NOMO-1 (cell line): ENCODE results near the gene C9orf152.
"Not testable (repeated sequence)": the region's sequence is repeated elsewhere in the genome, so short reads cannot be mapped to it uniquely, and the experiment has no call there.

Source experiments
- DNase-seq, 2 experiments: peaks; one replicate each; lab custom pipeline; 2025; ENCODE audit not compliant: unreplicated experiment in 2 of 2; lab: John Stamatoyannopoulos, UW

The C9orf152 gene, protein sequence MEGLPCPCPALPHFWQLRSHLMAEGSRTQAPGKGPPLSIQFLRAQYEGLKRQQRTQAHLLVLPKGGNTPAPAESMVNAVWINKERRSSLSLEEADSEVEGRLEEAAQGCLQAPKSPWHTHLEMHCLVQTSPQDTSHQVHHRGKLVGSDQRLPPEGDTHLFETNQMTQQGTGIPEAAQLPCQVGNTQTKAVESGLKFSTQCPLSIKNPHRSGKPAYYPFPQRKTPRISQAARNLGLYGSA

DNA sequence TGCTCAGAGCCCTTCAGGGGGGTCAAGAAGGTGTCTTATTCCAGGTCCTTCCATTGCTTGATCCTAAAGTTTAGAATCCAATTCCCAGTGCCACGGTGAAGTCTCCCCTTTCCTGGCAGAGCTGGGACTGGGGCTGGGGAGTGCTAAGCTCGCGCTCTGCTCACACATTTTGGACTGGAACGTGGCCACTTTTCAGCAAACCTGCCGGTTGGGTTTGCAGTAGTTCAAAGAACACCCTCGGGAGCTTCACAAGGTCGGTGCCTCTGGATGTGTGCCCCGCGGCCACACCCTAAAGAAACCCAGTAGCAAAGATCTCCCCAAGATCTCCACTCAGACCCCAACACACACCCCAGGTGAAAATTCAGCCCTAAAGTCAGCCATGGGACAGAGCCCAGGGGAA lies at the start of gene C9orf152:
Gene C9orf152 (minus strand): TSS at position 129 of the 400 bp plus-strand sequence. CDS start 580 bp downstream, outside the sequence.
- DNase-seq, result no peak

DNA sequence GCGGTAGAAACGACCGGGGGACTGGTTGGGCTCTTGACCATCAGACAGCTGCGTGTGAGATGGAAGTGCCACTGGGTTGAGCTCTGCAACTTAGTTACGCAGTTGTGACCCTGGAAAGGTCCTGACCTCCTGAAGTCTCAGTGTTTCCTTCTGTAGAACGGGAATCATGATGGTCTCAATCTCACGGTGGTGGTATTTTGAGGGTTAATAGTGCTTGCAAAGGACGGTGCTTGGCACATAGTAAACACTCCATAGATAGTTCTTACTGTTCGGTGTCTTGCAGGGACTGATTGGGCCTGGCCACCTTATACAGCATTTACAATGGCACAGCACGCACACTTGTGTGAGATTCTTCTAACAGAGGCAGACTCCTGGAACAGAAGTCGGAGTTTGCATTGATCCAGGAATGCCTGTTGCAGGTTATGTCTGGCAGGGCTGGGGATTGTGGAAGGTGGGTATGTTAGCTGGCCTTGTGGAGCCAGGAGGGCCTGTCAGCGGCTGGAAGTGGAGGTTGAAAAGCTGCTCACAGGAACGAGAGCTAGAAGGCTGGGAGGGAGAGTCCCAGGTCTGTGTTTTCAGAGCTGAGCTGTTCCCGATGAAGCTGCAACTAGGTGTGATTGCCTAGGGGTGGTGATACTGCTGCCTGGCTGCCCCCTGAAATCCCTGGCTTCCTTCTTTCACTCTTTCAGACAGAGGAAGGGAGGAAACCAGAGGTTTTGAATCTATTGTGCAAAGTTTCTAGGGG lies 49.3 kb upstream of the C9orf152 start:
- DNase-seq, result peak; percentile 27 to 51

DNA sequence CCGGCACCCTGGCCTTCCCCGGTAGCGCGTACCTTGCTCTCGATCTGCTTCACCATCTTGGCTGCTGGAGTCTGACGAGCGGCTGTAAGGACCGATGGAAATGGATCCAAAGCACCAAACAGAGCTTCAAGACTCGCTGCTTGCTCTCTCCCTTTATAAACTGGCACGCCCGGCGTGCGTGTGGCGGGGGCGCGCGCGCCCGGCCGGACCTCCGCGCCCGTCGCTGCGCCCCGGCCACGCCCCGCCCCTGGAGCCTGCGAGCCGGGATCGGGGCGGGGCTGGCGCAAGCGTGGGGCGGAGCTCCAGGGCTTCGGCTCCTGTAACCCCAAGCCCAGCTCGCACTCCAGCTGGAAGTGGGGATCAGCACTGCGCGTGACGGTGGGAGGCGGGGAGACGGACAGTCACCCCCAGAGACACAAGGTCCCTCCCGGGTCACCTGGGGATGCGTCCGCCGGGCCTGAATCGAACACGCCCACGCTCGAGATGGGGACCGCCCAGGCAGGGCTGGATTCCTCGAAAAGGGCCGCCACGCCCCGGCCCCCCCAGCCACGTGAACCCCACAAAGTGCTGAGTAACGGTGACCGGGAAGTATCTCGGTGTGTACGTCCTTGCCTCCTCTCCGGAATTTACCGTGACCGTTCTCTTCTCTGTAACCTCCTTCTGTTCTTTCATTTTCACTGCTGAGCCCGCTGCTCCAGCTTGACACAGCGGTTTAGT lies 48.6 kb upstream of the C9orf152 start, which contains the start of gene TXN:
Gene TXN (minus strand): TSS at position 128 of the 717 bp plus-strand sequence. CDS start 72 bp downstream, at position 56.
- peak; percentile 93 to 95 for DNase-seq

GRCh38 chr9:110255463-110256379 lies 47.8 kb upstream of the C9orf152 start:
- DNase-seq, result peak; percentile 13 to 26

GRCh38 chr9:110255034-110255462 lies 47.1 kb upstream of the C9orf152 start:
- DNase-seq, result no peak

DNA sequence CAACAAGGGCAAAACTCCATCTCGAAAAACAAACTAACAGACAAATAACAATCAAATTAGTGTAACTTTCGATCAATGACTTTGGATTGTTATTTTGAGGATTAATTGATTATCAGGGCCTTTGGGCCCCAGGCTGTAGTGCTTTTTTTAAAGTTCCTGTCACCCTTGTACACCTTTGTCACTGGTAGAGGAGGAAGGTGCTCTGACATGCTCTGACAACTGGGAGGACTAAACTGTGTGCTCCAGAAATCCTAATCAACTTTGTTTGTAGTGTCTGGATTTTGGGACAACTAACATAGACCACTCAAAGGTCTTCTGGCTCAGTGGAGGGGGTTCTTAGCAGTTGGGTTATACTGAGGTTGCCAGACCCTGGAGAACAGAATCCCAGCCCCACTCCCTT lies 46.5 kb upstream of the C9orf152 start:
- no peak for DNase-seq

DNA sequence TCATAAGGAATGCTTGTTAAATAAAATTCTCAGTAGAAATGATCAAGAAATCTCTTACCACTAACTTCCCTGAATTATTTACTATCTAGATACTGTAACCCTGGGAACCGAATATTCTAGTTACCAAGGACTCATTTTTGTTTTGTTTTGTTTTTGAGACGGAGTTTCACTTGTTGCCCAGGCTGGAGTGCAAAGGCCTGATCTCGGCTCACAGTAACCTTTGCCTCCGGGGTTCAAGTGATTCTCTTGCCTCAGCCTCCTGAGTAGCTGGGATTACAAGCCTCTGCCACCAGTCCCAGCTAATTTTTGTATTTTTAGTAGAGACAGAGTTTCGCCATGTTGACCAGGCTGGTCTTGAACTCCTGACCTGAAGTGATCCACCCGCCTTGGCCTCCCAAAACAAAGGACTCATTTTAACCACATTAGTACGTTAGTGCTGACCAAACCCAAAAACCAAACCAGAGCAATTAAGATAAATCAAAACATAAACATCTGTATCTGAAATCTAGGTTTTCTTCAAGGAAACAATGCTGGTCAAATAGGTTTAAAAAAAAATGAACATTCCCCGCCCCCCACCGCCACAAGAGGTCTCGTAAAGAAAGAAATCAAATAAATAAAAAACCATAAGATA lies 44.7 kb upstream of the C9orf152 start:
- DNase-seq, result no peak

DNA sequence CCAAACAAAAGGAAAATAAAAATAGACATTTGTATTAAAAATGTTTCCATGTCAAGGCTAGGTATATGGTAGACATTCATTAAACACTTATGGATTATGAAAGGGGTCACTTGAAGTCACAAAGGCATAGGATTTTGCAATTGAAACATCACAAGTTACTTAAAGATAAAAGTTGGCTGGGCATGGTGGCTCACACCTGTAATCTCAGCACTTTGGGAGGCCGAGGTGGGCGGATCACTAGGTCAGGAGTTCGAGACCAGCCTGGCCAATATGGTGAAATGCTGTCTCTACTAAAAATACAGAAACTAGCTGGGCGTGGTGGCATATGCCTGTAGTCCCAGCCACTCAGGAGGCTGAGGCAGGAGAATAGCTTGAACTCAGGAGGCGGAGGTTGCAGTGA lies 43.8 kb upstream of the C9orf152 start:
- not testable (repeated sequence) for DNase-seq

- DNase-seq, result no peak
These were observed 43.3 kb upstream of the C9orf152 start for GRCh38 chr9:110251212-110251611.

DNA sequence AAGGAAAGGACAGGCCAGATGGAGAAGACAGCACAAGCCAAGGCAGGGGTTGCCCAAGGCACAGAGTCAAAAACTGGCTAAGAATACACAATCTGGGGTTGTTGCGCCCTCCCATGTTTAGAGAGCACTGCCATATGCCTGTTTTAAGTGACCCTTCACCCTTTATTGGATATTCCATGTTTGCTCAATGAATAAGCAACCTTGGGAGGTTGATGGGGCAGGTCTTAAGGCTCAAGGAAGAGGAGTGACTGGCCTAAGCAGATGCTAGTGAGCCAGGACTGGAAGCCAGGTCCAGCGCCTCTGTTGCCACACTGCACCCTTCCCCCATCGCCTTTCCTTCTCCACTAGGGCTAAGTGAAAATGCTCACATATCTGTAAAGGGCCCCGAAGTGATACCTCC lies 41.6 kb upstream of the C9orf152 start:
- no peak for DNase-seq

- no peak for DNase-seq
These were observed 40.4 kb upstream of the C9orf152 start for GRCh38 chr9:110248361-110248760.

GRCh38 chr9:110246214-110246613 lies 38.3 kb upstream of the C9orf152 start:
- DNase-seq, result no peak

- DNase-seq, result no peak
These were observed 36.7 kb upstream of the C9orf152 start for GRCh38 chr9:110244616-110245015.

DNA sequence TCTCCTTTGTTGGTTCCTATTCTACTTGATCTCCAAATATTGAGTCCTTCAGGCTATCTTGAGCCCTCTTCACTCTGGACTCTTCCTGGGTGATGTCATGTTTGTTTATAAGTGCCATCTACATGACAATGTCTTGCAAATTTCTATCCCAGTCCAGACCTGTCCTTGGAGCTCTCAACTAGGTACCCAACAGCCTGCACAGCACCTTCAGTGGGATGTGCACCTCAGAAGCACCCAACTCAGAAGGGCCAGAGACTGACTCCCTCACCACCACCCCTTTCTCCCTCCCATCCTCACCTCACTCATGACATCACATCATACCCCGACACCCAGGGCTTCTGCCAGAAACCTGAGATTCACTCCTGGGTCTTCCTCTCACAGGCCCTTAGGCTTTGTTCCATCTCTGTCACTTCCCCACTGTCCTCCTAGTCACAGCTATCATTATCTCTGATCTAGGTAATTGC lies 33.9 kb upstream of the C9orf152 start:
- no peak for DNase-seq

DNA sequence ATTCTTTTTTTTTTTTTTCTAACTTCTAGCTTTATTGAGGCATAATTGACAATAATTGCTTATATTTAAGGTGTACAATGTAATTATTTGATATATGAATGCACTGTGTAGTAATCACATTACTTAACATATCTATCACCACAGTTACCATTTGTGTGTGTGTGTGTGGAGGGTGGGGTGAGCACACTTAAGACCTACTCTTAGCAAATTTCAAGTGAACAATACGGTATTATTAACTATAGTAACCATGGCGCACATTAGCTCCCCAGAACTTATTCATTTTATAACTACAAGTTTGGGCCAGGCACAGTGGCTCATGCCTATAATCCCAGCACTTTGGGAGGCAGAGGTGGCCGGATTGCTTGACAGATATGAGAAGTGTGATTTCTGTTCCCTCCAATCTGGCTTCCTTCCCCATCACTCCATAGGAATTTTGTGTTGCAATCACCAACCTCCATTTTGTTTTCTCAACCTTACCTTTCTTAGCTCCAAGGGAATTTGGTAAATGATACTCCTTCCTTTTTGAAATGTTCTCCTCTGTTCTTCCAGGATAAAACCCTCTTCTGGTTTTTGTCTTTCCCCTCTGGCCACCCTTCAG lies 33.4 kb upstream of the C9orf152 start:
- DNase-seq, result no peak

DNA sequence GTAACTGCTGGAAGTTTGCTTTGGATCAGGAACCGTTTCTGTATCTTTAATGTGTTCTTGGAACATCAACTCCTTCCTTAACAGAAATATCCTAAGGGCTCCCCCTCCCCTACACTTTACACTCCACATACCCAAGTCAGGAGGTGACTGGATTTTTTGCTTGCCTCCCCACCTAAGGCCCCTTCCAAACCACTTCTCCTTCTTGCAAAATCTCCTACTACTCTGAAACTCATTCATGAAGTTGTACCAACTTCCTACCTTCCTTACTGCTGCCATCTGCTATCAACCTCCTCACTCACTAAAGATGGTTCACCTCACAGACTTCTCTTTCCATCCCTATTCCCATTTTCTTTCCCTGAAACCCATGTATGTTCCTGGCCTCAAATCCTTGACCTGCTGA lies 32.2 kb upstream of the C9orf152 start:
- DNase-seq, result peak; percentile 59 to 64

DNA sequence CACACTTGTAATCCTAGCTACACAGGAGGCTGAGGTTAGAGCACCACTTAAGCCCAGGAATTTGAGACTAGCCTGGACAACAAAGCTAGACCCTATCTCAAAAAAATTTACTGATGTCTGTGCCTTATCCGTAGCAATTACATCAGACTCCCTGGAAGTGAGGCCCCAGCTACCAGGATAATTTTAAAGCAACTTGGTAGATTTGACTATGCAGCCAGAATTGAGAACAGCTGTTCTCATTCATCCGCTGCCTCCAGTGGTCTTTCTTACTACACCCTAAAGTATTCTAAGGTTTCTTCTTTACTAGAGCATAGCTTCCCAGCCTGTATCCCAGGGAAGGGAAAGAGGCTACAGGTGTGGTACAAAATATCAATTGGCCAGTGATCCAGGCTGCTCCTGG lies 20.4 kb upstream of the C9orf152 start:
- DNase-seq, result no peak

- no peak for DNase-seq
These were observed 16.6 kb upstream of the C9orf152 start for GRCh38 chr9:110224583-110224982.

DNA sequence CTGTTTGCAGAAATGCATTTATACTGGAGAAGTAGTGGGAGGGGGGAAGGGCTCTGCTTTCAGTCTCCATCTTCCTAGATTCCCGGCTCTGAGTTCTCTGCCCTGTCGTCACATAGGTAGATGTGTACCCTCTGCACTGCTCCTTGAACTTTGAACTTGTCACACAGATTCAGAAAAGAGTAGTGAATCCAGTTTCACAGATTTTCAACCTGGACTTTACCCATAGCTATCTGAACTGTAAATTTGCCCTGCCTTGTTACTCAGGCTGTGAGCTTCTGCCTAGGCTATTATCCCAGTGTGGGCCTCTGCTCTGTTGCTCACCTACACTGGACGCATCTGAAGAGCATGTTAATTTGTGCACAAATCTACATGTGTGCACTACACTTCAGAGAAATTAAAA lies 12.8 kb upstream of the C9orf152 start:
- no peak for DNase-seq
